Liver (tissue), 1 donor: Measurements from ENCODE around the gene IQGAP2.

Source experiments
- SP1 ChIP-seq: IDR thresholded peaks from 2 replicates; pipeline ENCODE4 v1.6.1; 2018; ENCODE audit warnings: antibody characterized with exemption, mild to moderate bottlenecking
- TF ChIP-seq, protein P1 (sequence below): IDR thresholded peaks from 2 replicates; pipeline ENCODE4 v1.6.1; 2016; ENCODE audit warnings: antibody characterized with exemption
- donor health status: healthy.

- TF ChIP-seq SP1 = no peak
- TF ChIP-seq, protein P1, sequence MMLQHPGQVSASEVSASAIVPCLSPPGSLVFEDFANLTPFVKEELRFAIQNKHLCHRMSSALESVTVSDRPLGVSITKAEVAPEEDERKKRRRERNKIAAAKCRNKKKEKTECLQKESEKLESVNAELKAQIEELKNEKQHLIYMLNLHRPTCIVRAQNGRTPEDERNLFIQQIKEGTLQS = no peak
Measured at GRCh38 chr5:76388236-76388635, 14.8 kb upstream of the IQGAP2 start.
